Activated CD4-positive, alpha-beta T cell treated with anti-CD3 and anti-CD28 coated beads for 48 hours (primary cell): ENCODE measurements around the gene OR5K4.
"Not testable (repeated sequence)": the region's sequence is repeated elsewhere in the genome, so short reads cannot be mapped to it uniquely, and the experiment has no call there.

Experiments
- DNase-seq: peaks from one replicate; pipeline ENCODE4 v3.0.0-alpha.2; 2020

OR5K4 gene

GRCh38 chr3:98372445-98372844, 18.8 kb downstream of the OR5K4 start:
- no peak for DNase-seq

- no peak for DNase-seq
Observed at GRCh38 chr3:98376631-98377030, 23.0 kb downstream of the OR5K4 start.

- no peak for DNase-seq
Observed at GRCh38 chr3:98388147-98388546, 34.5 kb downstream of the OR5K4 start.

- no peak for DNase-seq
Observed at GRCh38 chr3:98390366-98390765, 36.7 kb downstream of the OR5K4 start, which contains the start of gene OR5K3. TSS of gene OR5K3 (plus strand) at chr3:98390666. CDS start at chr3:98390666, 0 bp downstream.

- no peak for DNase-seq
Observed at GRCh38 chr3:98395101-98395500, 41.4 kb downstream of the OR5K4 start.

DNA sequence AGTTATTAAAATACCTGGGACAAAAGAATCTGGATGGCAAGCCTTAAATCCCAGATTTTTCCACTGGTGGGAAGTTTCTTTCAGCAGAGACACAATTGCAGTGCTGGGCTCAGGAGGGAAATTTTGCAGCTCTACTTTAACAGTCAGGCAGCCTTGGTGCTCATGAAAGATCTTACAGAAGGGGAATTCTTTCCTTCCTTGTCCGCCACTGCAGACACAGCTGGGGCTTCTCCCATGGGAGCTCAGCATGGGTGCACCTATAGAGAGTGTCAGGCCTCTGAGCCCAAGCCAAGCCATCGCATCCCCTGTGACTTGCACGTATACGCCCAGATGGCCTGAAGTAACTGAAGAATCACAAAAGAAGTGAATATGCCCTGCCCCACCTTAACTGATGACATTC, 42.8 kb downstream of the OR5K4 start:
- not testable (repeated sequence) for DNase-seq

GRCh38 chr3:98398513-98398912, 44.9 kb downstream of the OR5K4 start:
- DNase-seq = no peak

DNA sequence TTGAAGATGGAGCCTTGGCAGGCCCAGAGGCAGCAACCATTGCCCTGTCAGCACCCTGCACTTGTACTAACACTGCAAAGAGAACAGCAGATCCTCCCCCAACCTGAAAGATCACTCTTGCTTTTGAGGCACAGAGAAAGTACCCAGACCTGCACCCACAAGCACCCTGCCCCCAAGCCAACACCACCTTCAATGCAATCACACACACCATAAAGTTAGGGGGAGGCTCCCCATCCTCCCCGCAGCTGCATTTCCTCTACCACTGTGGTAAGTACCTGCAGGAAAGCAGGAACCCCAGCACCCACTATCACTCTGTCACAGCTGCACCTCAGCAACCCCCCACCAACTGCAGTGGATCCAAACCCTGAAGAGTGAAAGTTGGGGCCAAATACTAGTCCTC, 48.9 kb downstream of the OR5K4 start:
- DNase-seq = no peak

GRCh38 chr3:98404010-98404409, 50.4 kb downstream of the OR5K4 start:
- no peak for DNase-seq
